ENCODE measurements around the gene ZNF892. TPM values are rescaled to one million over a fixed set of nuclear protein-coding genes. Genes with fewer than 3 reads are reported as not detected.
A peak's percentile ranks its signal among the peaks of the same experiment; 100 is the strongest.
"Not testable (repeated sequence)": the region's sequence is repeated elsewhere in the genome, so short reads cannot be mapped to it uniquely, and the experiment has no call there.

ZNF892 gene
- total RNA-seq, 4 donors from 2014 or later = 2.7 to 16.5 (median 6.6) TPM

GRCh38 chr2:95185197-95185596, 22.1 kb upstream of the ZNF892 start:
- Histone ChIP-seq H3K27me3 (no peaks in the 10 kb centered on the region), H3K27ac (no peak overlapping the region), H3K9me3 (peaks cover 0 to 7% (median 0%) of the 10 kb centered on the region in 4 donors), H3K36me3 (peaks cover 0 to 29% (median 0%) of the 10 kb centered on the region in 3 donors), H3K4me3 (no peak overlapping the region), H3K4me1 (no peaks in the 10 kb centered on the region)
- TF ChIP-seq POLR2A (IDR thresholded peaks at IDR 0.05) (no peak), CTCF (IDR thresholded peaks at IDR 0.05) (no peak)
- no peak for DNase-seq

GRCh38 chr2:95185973-95186372, 21.3 kb upstream of the ZNF892 start:
- H3K36me3 ChIP-seq = peaks cover 0 to 22% (median 0%) of the 10 kb centered on the region in 3 donors
- H3K27ac ChIP-seq = no peak overlapping the region
- TF ChIP-seq CTCF (IDR thresholded peaks at IDR 0.05) = no peak
- DNase-seq = no peak
- H3K4me3 ChIP-seq = no peak overlapping the region
- H3K9me3 ChIP-seq = peaks cover 0 to 6% (median 0%) of the 10 kb centered on the region in 4 donors
- no peaks in the 10 kb centered on the region for H3K4me1 ChIP-seq
- no peaks in the 10 kb centered on the region for H3K27me3 ChIP-seq

GRCh38 chr2:95192956-95193355, 14.4 kb upstream of the ZNF892 start:
- not testable (repeated sequence) for H3K4me3 ChIP-seq, H3K27me3 ChIP-seq, H3K9me3 ChIP-seq, H3K27ac ChIP-seq, H3K4me1 ChIP-seq, H3K36me3 ChIP-seq
- peak; percentile 22 to 85 (median 59) for DNase-seq
- TF ChIP-seq CTCF (IDR thresholded peaks at IDR 0.05) = peak in 5 of 6 experiments; percentile 12 to 64 (median 61)

- no peak for DNase-seq
- peaks cover 0 to 7% (median 6%) of the 10 kb centered on the region in 4 donors for H3K4me1 ChIP-seq
- no peaks in the 10 kb centered on the region for H3K36me3 ChIP-seq
- no peak overlapping the region for H3K27ac ChIP-seq
- H3K4me3 ChIP-seq = no peak overlapping the region
- no peaks in the 10 kb centered on the region for H3K27me3 ChIP-seq
- no peak for TF ChIP-seq CTCF (IDR thresholded peaks at IDR 0.05)
- H3K9me3 ChIP-seq = no peaks in the 10 kb centered on the region
Observed at GRCh38 chr2:95203911-95204310, 3.4 kb upstream of the ZNF892 start.

- H3K4me1 ChIP-seq = peaks cover 0 to 7% (median 6%) of the 10 kb centered on the region in 4 donors
- DNase-seq = no peak
- H3K4me3 ChIP-seq = no peak overlapping the region
- no peaks in the 10 kb centered on the region for H3K9me3 ChIP-seq
- H3K27me3 ChIP-seq = no peaks in the 10 kb centered on the region
- H3K36me3 ChIP-seq = no peaks in the 10 kb centered on the region
- H3K27ac ChIP-seq = no peak overlapping the region
- TF ChIP-seq POLR2A (IDR thresholded peaks at IDR 0.05) = no peak
- TF ChIP-seq CTCF (IDR thresholded peaks at IDR 0.05) = no peak
Observed at GRCh38 chr2:95204396-95204795, 2.9 kb upstream of the ZNF892 start.

- Histone ChIP-seq H3K27me3 (no peaks in the 10 kb centered on the region), H3K4me1 (peaks cover 0 to 7% (median 6%) of the 10 kb centered on the region in 4 donors), H3K27ac (no peak overlapping the region), H3K36me3 (no peaks in the 10 kb centered on the region), H3K4me3 (no peak overlapping the region), H3K9me3 (peaks cover 0 to 5% (median under 1%) of the 10 kb centered on the region in 4 donors)
- no peak for DNase-seq
- no peak for TF ChIP-seq POLR2A (IDR thresholded peaks at IDR 0.05)
- no peak for TF ChIP-seq CTCF (IDR thresholded peaks at IDR 0.05)
Observed at GRCh38 chr2:95206096-95206495, 1.2 kb upstream of the ZNF892 start.

Measured in Peyer's patch (tissue), 4 donors.